Frontal cortex (tissue), 4 donors: ENCODE results near the gene TF. TPM values are rescaled to one million over a fixed set of nuclear protein-coding genes. Genes with fewer than 3 reads are reported as not detected.
"Not testable (repeated sequence)": the region's sequence is repeated elsewhere in the genome, so short reads cannot be mapped to it uniquely, and the experiment has no call there.

Experiments
- DNase-seq, 2 donors: peaks; one replicate each; pipeline ENCODE4 v3.0.0; 2012; ENCODE audit warnings: low spot score in 2 of 2
- FAIRE-seq: peaks from 2 replicates; lab custom pipeline; 2012; peaks lifted over from hg19 to GRCh38; lab: Jason Lieb, UNC
- total RNA-seq: library from RNA; depleted of rRNA; stranded (reverse); fragments of >200 nt; gene quantifications from one replicate; pipeline ENCODE4 v1.2.3, GENCODE V29; 2014
- donor health status: control.
- donor health status: control.
- donor health status: control.

The TF gene
- total RNA-seq, 1 donor from 2014 or later = 4.1 TPM

DNA sequence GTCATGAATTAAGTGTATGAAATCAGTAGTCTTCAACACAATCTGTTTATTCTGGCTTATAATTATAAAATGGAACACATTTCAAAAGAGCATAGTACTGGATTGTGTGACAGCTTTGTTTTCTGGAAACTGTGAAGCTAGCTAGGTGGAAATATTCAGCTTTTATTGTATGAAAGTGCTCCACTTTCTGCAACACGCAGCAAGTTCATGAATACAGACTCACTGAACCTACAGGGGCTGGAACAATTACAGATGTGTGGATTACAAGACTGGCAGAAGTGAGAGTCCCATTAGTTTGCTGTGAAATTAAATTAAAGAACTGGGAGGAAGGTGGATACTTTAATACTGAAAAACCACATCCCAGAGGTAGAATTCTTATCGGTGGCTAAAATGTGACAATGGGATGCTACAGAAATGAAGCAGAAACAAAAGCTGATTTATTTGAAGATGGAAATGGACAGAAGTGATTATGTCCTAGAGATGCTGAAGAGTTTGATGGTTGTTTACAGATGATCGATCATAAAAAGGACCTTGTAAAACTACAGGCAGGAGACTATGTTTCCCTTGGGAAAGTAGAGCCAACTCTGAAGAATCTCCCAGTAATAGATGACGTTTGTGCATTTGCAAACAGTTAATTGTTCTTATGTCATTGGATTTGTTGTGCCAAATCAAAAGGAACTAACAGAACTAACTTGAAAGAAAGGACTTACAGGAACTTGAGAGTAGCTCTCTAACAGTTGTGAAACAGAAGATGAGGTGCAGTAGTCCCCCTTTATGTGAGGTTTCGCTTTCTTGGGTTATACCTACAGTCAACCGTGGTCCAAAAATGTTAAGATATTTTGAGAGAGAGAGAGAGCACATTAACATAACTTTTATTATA, 15.7 kb downstream of the TF start:
- FAIRE-seq (no peak), DNase-seq (no peak)

DNA sequence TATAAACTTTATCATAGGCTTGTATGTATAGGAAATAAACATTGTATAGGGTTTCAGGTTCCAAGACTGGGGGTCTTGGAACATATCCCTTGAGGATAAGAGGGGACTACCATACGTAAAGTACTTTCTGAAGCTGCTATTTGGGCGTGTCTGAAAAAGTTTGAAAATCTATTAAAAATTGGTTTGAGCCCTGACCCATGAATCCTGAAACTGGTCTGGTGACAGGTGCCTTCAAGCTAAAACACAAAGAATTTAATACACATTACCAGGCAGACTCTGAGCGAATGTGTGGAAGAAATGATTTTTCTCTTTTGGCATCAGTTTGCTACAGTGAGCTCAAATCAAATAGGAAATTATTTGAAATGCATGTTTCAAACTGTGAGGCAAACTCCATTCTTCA, 16.3 kb downstream of the TF start:
- DNase-seq = no peak
- FAIRE-seq = no peak

- DNase-seq (peak in 1 of 2 donors; percentile 34), FAIRE-seq (no peak)
Measured at GRCh38 chr3:133763797-133764683, 17.8 kb downstream of the TF start.

DNA sequence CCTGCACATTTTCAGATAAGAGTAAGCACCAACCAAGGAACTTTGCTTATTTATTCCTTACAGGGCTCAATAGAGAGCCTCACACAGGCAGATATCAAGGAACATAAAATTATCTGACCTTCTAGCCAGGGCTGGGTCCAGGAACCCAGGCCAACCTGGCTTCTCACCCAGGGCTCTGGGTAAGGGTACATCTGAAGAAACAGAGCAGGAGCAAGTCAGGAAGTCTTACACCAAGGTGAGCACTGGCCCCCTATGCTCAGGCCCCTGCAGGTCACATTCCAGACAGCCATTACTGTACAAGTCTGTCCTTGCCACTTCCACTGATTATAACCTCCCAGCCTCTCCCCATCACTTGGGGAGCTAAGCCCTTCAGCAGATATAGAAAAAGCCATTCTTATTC, 19.1 kb downstream of the TF start:
- FAIRE-seq = no peak

DNA sequence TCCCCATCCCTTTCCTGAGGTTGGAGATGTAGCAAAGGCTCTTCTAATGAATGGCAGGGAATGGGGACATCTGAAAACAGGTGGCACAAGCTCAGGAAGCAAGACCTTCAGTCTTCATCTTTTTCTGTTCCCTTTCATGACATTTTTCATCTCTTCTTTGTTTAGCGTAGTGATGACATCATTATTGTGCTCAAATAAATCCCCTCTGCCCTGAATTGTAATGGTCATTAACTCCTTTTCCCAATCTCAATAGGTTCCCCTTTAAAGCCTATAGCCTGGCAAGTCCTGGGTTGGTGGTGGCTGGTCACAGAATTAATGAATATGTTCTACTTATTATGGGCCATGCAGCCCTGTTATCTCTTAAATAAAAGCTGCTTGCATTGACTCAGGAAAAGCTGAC, 21.4 kb downstream of the TF start:
- no peak for FAIRE-seq
- DNase-seq = no peak

More for the DNA sequence above, 19.1 kb downstream of the TF start:
- no peak for DNase-seq

GRCh38 chr3:133769536-133769935, 23.3 kb downstream of the TF start:
- DNase-seq (no peak), FAIRE-seq (no peak)

DNA sequence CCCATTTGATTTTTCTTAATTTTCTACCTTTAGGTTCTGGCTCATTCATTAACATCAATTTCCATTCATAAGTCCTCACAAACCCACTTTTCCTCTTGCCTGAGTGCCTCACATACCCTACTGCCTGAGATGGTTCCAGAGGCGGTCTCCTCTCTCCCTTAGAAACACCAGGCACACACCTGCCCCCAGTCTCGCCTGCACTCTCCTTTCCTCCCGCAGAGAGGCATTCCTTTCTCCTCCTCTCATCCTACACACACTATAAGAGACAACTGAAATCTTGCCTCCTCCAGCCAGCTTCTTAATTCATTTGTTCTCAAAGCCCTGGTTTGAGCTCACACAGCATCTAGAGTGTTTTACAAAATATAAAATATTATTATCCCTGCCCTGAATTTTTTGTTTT, 27.5 kb downstream of the TF start:
- FAIRE-seq (no peak), DNase-seq (no peak)

DNA sequence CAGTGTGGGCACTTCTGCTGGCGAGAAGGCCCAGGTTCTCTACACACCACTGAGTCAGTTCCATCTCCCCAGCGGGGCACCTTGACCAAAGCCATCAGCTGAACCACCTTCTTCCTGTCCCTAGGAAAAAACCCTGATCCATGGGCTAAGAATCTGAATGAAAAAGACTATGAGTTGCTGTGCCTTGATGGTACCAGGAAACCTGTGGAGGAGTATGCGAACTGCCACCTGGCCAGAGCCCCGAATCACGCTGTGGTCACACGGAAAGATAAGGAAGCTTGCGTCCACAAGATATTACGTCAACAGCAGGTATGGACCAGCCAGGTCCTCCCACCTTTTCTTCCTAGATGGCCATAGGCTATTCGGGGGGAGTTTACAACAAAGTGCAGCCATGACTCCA, 29.1 kb downstream of the TF start:
- no peak for FAIRE-seq
- DNase-seq = no peak

DNA sequence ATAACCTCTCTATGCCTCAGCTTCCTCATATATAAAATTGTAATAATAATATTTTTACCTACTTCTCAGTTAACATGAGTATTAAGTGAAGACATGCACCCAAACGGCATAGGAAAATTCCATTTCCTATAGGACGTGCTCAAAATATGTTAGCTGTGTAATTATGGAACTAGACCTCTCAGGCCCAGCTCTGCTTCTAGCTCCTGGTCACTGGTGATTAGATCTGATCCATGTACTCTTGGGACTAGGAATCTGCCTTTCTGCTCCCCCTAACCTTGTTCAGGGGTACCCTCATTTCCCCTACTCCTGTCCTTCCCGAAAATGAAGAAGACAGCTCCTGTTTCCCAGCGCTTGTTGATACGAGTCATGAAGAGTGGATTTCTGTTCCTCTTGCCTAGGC, 29.6 kb downstream of the TF start:
- no peak for FAIRE-seq
- no peak for DNase-seq

DNA sequence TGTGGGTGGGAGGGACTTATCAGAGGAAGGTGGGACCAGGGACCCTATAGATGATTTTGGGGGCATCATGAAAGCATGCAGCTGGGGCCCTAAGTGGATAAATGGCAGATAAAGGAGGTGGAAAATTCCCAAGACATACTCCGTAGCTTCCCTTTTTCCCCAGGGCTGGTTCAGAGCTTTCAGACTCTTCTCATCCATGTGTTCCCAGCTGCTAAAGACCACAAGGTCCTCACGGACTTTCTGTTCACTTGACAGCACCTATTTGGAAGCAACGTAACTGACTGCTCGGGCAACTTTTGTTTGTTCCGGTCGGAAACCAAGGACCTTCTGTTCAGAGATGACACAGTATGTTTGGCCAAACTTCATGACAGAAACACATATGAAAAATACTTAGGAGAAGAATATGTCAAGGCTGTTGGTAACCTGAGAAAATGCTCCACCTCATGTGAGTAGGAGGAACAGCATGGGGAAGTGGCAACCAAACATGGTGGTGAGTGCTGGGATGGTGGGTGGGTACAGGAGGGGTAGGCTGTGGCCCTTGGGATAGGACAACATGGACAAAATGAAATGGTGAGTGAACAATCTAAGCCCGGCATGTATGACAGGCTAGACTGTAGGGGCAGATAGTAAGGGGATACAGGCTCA, 30.7 kb downstream of the TF start:
- DNase-seq (no peak), FAIRE-seq (no peak)

- FAIRE-seq = no peak
- no peak for DNase-seq
Measured at GRCh38 chr3:133777807-133778568, 31.8 kb downstream of the TF start.

DNA sequence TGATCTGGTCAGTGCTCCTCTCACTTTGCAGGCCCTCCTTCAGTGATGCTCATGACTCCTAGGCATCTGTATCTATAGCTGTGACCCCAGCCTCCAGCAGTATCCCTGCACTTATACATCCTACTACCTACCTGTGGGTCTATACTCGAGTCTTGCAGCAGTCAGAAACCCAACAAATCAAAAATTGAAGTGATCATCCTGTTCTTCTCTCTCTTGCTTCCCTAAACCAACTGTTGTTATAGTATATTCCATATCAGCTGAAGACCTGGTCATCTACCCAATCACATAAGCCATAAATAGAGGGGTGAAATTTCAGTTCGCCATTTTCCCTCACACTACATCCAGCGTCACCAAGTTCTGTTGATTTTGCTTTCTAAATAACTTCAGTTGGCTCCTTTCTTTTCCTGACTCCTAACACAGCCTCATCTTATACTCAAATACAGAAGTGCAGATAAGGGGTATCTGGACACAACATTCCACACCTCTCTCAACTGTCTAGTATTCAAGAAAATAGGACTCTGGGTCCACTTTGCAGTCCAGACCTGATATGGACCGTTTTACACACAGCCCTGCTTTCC, 33.5 kb downstream of the TF start:
- FAIRE-seq = no peak

GRCh38 chr3:133780756-133781155, 34.6 kb downstream of the TF start:
- not testable (repeated sequence) for DNase-seq, FAIRE-seq

More for the DNA sequence above, 33.5 kb downstream of the TF start:
- DNase-seq = no peak

DNA sequence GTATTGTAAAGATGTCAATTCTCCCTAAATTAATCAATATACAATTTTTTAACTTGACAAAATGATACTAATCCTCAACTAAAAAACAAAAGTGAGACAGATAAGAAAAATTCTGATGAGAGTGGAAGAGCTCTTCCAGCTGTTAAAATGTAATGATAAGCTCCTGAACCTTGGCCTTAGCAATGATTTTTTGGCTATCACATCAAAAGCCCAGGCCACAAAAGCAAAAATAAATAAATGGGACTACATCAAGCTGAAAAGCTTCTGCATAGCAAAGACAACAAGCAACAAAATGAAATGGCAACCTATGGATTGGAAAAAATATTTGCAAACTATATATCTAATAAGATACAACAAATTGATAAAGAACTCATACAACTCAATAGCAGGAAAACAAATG, 35.4 kb downstream of the TF start:
- FAIRE-seq (no peak), DNase-seq (no peak)

- DNase-seq (no peak), FAIRE-seq (no peak)
Measured at GRCh38 chr3:133782454-133782853, 36.3 kb downstream of the TF start.

- DNase-seq = no peak
Measured at GRCh38 chr3:133783762-133784161, 37.6 kb downstream of the TF start.

GRCh38 chr3:133788024-133788423, 41.8 kb downstream of the TF start:
- FAIRE-seq (no peak), DNase-seq (no peak)

More at GRCh38 chr3:133783762-133784161, 37.6 kb downstream of the TF start:
- FAIRE-seq = no peak

DNA sequence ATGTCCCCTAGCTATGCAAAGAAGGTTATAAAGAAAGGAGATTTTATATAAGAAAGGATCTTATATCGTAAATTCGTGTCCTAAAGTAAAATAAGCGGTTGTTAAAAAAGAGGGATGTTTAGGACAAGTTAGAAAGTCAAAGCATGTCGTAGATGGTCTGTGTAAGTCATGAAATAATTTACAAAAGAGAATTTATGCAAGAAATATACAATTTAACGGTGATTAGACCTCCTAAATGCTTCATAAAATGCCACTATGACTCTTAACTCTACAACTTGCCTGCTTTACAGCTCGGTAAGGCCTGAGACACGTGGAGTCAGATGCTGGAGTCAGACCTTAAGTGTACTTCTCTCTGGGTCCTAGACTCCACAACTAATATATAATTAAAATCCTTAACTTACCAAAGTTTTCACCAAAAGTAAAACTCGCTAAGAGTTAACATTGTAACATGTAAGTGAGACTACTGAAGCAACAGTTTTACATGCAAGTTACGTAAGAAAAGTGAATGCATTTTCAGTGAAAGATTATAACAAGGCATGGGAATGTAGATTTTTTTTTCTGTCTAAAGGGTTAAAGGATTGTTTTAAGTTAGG, 46.1 kb downstream of the TF start:
- no peak for DNase-seq
- no peak for FAIRE-seq
